Measurements from ENCODE around the gene TMPO.
"Not testable (repeated sequence)": the region's sequence is repeated elsewhere in the genome, so short reads cannot be mapped to it uniquely, and the experiment has no call there.

The TMPO gene

GRCh38 chr12:98580695-98581094 is 65.3 kb downstream of the TMPO start:
- FAIRE-seq = no peak

- FAIRE-seq = no peak
Measured at GRCh38 chr12:98581101-98581500, 65.7 kb downstream of the TMPO start.

- no peak for FAIRE-seq
Measured at GRCh38 chr12:98582093-98582492, 66.7 kb downstream of the TMPO start.

GRCh38 chr12:98587084-98587483 is 71.7 kb downstream of the TMPO start:
- FAIRE-seq = no peak

GRCh38 chr12:98591209-98591608 is 75.8 kb downstream of the TMPO start:
- FAIRE-seq = no peak

GRCh38 chr12:98592825-98593322 is 77.5 kb downstream of the TMPO start:
- FAIRE-seq = no peak

- FAIRE-seq = peak; percentile 89
Measured at GRCh38 chr12:98593351-98594049, 78.1 kb downstream of the TMPO start, which contains the start of gene SLC25A3. TSS of gene SLC25A3 (plus strand) at chr12:98593686. CDS start at chr12:98593979, 293 bp downstream.

GRCh38 chr12:98594050-98594835 is 78.9 kb downstream of the TMPO start:
- FAIRE-seq = no peak

GRCh38 chr12:98595243-98595988 is 80.0 kb downstream of the TMPO start:
- no peak for FAIRE-seq

- FAIRE-seq = not testable (repeated sequence)
Measured at GRCh38 chr12:98597313-98597712, 81.9 kb downstream of the TMPO start.

Measured in G401.6 (cell line).